ENCODE results near the gene TAF12.

DNA sequence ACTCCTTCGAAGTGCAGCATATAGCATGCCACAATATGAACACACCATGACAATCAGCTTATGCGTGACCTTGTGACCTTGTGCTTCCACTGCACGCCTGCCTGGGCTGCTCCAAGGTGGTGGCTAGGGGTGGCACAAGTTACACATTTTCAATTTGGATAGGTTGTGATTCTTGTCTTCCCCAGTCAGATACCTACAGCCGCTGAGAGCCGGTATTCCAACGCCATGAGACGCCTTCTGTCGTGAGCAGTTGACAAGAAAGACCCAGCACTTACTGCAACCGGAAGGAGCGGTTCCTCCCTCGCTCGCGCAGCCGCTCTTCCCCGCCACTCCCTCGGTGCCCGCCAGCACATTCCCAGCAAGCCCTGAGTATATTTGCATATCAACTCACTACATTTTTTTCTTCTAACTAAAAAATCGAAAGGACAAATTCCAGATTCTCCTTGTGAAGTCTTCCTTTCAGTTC lies 5.2 kb upstream of the TAF12 start:
- TF ChIP-seq, protein P1, sequence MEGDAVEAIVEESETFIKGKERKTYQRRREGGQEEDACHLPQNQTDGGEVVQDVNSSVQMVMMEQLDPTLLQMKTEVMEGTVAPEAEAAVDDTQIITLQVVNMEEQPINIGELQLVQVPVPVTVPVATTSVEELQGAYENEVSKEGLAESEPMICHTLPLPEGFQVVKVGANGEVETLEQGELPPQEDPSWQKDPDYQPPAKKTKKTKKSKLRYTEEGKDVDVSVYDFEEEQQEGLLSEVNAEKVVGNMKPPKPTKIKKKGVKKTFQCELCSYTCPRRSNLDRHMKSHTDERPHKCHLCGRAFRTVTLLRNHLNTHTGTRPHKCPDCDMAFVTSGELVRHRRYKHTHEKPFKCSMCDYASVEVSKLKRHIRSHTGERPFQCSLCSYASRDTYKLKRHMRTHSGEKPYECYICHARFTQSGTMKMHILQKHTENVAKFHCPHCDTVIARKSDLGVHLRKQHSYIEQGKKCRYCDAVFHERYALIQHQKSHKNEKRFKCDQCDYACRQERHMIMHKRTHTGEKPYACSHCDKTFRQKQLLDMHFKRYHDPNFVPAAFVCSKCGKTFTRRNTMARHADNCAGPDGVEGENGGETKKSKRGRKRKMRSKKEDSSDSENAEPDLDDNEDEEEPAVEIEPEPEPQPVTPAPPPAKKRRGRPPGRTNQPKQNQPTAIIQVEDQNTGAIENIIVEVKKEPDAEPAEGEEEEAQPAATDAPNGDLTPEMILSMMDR (IDR thresholded peaks at IDR 0.05; ENCODE audit: low read depth, low read length, missing input control): no peak
- TF ChIP-seq JUND (IDR thresholded peaks at IDR 0.05) (no peak), TAF1 (conservative IDR thresholded peaks at IDR 0.05) (no peak), SP1 (IDR thresholded peaks at IDR 0.05) (no peak), RAD21 (IDR thresholded peaks at IDR 0.05) (no peak)

Data from liver (tissue), 3 donors.